H1 (cell line): Measurements from ENCODE around the gene VSX1. TPM values are rescaled to one million over a fixed set of nuclear protein-coding genes. Genes with fewer than 3 reads are reported as not detected.
A peak's percentile ranks its signal among the peaks of the same experiment; 100 is the strongest.

Experiments used
- ASH2L ChIP-seq: fragments of 200-600, 300-600 bp; sonication (generic); IDR thresholded peaks from one replicate; pipeline ENCODE4 v1.7.1; 2017; ENCODE audit warnings: low read length
- BCL11A ChIP-seq, 2 experiments: IDR thresholded peaks; one replicate each; pipeline ENCODE4 v1.6.1; 2011; ENCODE audit warnings: low read depth in 2 of 2, low read length in 2 of 2, mild to moderate bottlenecking in 2 of 2
- CHD1 ChIP-seq: IDR thresholded peaks from 2 replicates; pipeline ENCODE4 v1.6.1; 2012; ENCODE audit warnings: low read depth, low read length, improper control_type of control experiment
- CREB1 ChIP-seq: IDR thresholded peaks from 2 replicates; pipeline ENCODE4 v1.6.1; 2012; ENCODE audit warnings: inconsistent platforms
- EZH2 ChIP-seq: fragments of 200-600 bp; sonication (generic); IDR thresholded peaks from 2 replicates; pipeline ENCODE4 v1.7.1; 2012; ENCODE audit warnings: low read depth, mild to moderate bottlenecking, moderate library complexity, low read length, inconsistent platforms; ENCODE audit not compliant: severe bottlenecking
- SRF ChIP-seq: IDR thresholded peaks from 2 replicates; pipeline ENCODE4 v1.6.1; 2011; ENCODE audit warnings: mild to moderate bottlenecking, low read depth, low read length, moderate library complexity
- TCF12 ChIP-seq: IDR thresholded peaks from 2 replicates; pipeline ENCODE4 v1.6.1; 2011; ENCODE audit warnings: low read depth, mild to moderate bottlenecking, low read length
- YY1 ChIP-seq: IDR thresholded peaks from 2 replicates; pipeline ENCODE4 v1.6.1; 2011; ENCODE audit warnings: low read depth, mild to moderate bottlenecking, low read length
- polyA plus RNA-seq, 7 experiments: library from polyadenylated mRNA; depleted of rRNA in 3 of 7; stranded (reverse) in 5 of 7; unstranded in 2 of 7; fragments of >200 nt in 5 of 7; fragments of 200-250 nt in 2 of 7; gene quantifications; 1 replicate in 5 of 7; 2 replicates in 1 of 7; 4 replicates in 1 of 7; pipeline versions ENCODE4 v1.2.1 to v1.2.3, GENCODE V29; 2011 to 2013; ENCODE audit warnings: missing spikeins in 2 of 7, mixed read lengths in 2 of 7
- total RNA-seq: library from RNA; stranded (reverse); fragmentation: NEBNext Ultra II Directional; extraction: Animal tissue kit (Norgen Biotek cat#: 25700); gene quantifications from 2 replicates; pipeline ENCODE4 v1.2.1, GENCODE V29; 2021

The VSX1 gene
- total and polyA plus RNA-seq, 2 of the 8 experiments (the other 6 are each of a cell fraction or from before 2014, with no cell fraction given) = 0.14 TPM; not detected in 1

DNA sequence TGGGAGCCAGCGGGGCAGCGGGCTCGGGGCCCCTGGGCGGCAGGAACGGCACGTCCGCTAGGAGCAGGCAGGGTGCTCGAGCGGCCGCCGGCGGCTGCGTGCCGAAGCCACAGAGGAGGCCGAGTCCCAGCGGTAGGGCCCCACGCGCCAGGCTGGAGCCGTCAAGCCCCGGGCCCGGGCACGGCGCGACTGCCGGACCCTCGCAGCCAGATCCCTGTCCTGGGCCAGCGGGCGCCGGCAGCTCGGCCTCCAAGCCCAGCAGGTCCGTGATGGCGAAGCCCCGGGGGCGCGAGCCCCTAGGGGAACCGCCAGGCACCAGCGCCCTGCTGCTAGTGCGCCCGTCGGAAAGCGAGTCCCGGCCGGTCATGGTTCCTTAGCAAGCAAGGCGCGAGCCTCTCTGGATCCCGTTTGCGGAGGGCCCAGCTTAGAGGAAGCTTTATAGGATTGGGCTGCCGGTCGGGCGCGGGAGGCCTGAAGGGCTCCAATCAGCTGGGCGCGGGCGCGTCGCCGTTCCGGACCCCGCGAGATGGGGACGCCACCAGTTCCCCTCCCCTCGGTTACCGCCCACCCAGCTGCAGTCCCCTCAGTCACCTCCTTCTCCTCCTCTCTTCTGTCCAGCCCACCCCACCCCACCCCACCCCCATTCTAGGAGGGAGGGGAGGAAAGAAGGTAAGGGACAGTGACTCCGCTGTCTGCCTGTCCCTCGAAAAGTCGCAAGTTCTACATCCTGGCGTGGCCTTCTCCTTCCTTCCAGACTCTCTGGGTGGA is at the start of gene VSX1 (continued):
- TF ChIP-seq YY1 (no peak), EZH2 (peak; percentile 79), SRF (no peak), BCL11A (IDR thresholded peaks at IDR 0.05; ENCODE audit: low read depth in 2 of 2, low read length in 2 of 2) (no peak), TCF12 (no peak), CHD1 (no peak), ASH2L (no peak), CREB1 (no peak)
